ENCODE measurements around the gene ADAMTS16.

Gene ADAMTS16

DNA sequence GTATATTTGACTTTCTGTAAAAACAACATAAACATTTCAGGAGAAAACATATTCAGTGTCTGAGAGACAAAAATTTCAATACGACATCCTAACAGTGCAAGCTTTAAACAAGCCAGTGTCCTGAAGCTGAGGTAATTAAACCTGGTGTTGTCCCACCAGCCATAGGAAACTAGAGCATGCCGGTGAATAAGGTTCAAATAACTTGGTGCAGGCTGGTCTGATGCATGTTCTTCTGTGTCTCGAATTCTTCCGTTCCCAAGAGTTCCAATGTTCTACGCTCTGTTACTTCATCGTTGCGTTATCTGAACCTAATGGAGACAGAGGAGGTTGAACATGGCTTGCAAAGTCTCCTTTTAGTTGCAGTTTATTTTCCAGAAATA, 48.9 kb downstream of the ADAMTS16 start:
- DNase-seq, result no peak

DNA sequence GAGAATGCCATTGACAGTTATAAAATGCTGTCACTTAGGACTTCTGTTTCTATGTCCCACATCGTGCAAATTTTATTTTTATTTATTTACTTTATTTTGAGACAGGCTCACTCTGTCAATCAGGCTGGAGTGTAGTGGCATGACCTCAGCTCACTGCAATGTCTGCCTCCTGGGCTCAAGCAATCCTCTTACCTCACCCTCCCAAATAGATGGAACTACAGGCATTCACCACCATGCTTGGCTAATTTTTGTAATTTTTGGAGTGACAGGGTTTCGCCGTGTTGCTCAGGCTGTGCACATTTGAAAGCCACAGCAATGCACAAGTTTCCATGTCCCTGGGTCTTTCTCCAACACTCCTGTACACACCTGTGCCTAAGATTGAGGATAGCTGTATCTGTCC, 51.8 kb downstream of the ADAMTS16 start:
- no peak for DNase-seq

DNA sequence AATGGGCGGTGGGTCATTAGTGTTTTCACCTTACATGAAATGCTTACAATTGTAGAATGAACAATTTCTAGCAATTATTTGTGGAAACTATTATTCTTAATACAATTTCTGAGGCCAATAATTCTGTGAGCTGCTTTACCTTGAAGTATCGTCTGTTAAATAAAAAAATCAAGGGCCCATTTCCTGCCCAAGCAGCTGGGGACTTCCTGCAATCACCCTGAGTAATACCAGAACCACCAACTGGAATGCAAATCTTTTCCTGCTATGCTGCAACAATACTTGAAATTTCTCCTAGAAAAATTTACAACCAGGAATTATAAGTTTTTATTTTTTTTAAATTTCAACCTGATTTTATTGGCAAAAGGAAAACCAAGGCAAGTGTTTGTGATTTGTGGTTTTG, 52.6 kb downstream of the ADAMTS16 start:
- DNase-seq, result no peak

DNA sequence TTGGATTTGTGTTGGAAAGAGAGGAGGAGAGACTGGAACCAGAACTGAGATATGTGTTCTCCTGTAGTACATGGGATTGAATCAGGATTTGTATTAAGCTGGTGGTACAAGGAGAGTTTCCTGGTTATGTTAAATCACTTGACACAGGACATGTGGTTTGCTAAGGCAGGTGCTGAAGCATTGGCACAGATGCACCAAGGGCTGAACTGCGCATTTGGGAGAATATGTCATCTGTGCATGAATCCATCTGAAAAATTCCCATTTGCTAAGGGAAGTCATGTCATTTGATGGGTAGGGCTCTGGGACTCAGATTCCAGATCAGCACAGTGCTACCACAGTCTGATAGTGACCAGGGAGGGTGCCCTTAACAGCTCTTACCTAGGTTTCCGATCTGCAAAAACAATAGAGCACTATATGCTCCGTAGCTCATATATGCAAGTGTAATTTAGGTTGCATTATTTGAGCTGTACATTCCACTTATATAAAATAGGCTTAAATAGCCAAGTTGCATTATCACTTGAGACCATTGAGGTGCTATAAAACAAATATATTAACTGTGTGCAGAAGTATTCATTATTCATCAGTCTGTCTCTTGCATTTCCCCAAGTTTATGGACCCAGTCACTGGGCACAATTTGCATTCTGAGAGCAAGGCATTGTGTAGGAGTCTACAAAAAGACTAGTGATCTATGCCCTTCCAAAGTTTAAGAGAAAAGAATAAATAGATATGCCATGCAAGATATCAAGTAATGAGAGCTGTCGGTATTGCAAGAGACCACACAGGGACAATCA, 55.2 kb downstream of the ADAMTS16 start:
- DNase-seq, result no peak

DNA sequence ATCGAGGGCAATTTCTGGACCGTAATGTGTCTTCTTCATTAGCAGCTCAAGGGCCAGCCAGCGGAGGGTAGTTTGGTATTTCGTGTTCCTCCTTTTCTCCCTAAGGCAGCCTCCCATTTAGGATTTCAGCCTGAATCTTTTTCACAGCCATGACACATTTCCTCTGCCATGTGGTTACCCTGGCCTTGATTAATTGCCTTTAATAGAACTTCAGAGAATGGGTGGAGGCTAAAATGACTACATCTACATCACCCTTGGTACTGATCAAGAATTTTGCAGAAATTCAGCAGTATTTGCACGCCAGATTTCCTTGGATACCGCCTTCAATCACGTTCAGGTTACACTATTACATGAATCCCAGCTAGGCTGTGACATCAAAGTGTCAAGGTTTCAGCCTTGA, 58.0 kb downstream of the ADAMTS16 start:
- DNase-seq, result no peak

DNA sequence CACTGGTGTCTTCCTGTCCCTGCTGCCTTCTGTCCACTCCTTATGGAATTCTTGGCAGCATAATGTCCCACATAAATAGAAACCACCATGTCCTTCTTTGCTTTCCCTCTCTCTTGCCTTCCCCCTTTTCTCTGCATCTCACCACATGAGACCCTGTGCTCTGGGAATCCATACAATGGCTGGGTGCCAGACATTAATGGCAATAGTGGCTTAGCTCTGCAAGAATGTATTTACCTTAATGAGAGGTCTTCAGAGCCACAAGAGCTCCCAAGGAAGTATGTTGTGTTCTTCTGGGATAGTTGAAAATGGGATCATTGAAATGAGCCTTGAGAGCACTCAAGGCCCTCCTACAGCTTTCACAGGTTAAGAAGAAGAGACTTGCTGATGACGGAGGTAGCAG, 58.7 kb downstream of the ADAMTS16 start:
- no peak for DNase-seq

DNA sequence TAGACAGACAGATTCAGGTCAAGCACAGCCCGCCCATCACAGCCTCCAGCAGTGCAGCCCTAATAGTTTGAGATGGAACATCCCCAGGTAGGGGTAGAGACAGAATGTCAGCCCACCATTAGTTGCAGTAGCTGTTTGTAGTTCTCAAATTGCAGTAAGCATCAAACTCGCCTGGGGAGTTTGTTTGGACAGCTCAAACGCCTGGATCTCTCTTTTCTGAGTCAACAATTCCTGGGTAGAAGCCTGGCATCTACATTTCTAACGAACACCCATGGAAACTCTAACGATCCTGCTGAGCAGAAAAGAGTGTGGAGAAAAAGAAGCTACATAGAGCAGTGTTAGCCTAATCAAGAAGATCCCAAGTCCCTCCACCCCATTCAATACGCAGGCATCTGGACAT, 59.4 kb downstream of the ADAMTS16 start:
- DNase-seq, result no peak

DNA sequence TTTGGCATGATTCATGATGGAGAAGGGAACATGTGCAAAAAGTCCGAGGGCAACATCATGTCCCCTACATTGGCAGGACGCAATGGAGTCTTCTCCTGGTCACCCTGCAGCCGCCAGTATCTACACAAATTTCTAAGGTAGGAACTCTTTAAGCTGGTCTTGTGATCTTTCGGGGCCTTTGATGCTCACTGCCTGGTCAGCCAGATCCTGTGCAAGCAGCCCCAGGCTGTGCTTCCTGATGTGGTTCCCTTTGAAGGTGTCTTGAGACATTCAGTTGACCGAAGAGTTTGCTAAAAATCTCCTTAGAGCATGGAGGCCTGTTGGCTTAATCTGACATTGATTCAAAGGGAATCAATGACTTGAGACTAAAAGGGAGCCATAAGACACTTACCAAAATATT, 60.0 kb downstream of the ADAMTS16 start:
- no peak for DNase-seq

DNA sequence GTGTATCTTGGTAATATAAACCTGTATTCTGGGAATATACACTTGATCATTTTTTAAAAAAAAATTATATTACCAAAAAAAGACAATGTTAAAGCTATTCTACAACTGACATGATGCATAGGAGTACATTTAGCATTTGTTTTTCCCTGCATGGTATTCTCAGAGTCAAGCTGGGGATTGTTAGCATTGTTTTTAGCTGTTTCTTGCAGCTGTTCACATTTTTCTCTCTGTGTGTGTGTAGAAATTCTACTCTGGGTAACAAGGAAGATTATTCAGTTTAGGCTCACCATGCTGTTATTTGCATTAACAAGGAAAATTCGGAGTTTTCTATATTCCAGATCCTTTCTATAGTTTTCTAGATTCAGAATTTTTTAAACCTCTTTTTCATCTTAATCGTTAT, 62.2 kb downstream of the ADAMTS16 start:
- no peak for DNase-seq

DNA sequence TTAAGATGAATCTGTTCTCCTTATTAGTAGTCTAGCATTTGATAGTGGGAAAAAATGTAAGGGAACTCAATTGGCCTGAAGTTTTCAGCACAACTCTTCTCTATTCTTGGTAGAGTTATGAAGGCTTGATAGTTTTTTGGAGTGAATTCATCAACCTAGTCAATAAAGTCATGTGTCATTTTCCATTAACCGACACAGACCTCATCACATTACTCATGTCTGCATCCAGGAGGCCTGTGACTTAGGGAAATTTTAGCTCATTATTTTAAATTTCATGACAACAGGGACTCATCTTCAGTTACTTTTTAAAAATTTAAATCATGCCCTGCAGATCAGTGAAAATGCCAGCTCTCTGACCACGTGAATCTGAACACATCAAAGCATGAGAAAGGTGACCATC, 63.3 kb downstream of the ADAMTS16 start:
- no peak for DNase-seq

DNA sequence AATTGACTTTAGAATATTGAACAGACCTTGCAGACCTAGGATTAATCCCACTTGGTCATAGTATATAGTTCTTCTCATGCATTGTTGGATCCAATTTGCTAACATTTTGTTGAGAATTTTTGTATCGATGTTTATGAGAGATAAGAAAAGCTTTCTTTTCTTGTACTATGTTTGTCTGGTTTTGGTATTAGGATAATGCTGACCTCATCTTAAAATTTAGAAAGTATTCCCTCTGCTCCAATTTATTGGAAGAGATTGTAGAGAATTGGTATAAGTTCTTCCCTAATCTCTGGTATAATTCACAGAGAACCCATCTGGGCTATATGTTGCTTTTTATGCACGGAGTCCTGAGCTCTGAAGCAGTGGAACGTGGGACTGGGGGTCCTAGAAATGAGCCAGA, 67.7 kb downstream of the ADAMTS16 start:
- DNase-seq, result no peak

DNA sequence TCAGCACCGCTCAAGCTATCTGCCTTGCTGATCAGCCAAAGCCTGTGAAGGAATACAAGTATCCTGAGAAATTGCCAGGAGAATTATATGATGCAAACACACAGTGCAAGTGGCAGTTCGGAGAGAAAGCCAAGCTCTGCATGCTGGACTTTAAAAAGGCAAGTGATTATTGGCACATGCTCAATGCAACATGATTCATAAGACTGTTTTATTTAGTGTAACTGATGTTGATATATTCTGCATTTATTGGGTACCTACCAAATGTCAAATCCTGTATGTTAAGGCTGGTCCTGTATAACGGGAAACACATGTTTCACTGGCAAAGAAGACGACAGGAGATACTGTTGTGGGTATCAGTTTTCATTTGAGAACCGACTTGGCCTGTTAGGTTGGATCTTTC, 69.0 kb downstream of the ADAMTS16 start:
- no peak for DNase-seq

DNA sequence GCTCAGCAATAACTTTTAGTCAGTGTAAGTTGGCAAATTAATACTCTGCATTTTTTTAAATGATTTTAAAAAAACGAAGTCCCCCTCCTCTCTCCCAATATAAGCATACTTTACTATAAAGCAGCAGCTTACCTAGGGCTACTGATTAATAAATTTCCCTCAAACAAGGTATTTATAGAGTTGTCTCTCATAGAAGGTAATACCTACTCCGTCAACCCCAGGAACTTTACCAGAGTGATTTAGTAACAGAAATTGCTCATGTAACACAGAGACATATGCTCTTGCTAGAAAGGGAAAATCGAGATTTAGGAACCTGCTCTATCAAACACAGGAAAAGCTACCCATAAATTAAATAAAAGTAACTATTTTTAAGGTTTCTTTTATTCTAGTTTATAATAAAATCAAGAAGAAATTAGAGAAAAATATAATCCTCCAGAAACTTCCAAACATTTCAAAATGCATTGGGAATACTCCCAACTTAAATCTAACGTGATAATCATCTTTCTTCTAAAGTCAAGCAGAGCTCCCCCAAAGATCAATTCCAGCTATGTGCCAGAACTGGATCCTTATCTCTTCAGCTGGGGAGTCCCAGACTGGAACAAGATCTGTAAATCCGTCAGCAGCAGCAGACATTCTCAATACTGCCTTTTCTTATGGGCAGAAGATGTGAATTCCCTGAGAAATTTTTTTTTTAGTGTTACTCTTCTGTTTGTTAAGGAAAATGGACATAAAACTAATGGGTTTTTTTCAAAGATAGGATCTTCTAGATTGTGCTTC, 69.6 kb downstream of the ADAMTS16 start:
- no peak for DNase-seq

DNA sequence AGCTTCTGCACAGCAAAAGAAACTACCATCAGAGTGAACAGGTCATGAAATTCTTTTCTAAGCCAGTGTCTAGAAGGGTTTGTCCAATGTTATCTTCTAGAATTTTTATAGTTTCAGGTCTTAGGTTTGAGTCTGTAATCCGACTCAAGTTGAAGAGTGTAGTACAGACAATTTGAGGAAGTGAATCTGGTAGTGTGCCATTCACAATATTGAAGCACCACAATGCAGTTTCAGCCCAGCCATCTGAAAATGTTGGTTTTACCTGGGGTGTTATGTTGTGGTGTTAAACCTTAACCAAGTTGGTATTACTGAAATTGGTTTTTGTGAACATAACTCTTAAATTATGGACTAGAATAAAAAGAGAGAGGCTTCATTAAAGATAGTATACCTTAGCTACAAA, 77.2 kb downstream of the ADAMTS16 start:
- no peak for DNase-seq

DNA sequence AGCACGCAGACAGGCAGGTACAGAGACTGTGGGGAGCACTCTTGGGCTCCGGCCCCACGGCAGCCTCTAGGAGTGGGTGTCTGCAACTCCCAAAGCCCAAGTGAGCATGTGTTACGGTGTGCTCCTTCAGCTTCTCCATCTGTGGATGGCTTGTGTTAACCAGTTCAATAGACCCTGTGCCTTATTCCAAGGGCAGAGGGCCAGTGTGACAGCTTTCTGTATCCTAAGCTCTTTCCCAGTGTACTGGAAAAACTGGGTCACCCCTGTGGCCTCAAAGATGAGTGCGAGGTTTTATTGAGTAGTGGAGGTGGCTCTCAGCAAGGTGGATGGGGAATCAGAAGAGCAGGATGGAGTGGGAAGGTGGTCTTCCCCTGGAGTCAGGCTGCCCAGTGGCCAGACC, 78.3 kb downstream of the ADAMTS16 start:
- no peak for DNase-seq

DNA sequence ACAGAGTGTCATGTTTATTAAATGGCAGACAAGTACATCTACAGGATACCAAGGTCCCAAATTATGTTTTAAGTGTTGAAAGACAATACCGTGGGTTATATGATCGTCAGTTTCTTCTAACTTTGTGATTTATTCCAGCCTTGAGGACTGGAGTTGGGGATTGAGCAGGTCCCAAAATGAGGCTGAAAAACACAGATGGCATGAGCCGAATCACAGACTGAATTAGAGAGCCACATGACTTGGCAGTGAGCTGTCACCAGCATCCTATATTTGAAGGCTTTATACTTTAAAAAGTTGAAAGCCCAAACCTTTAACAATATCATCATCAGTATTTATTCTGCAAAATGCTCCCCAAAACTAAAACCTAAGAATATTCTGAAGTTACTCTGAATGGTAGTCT, 79.4 kb downstream of the ADAMTS16 start:
- no peak for DNase-seq

DNA sequence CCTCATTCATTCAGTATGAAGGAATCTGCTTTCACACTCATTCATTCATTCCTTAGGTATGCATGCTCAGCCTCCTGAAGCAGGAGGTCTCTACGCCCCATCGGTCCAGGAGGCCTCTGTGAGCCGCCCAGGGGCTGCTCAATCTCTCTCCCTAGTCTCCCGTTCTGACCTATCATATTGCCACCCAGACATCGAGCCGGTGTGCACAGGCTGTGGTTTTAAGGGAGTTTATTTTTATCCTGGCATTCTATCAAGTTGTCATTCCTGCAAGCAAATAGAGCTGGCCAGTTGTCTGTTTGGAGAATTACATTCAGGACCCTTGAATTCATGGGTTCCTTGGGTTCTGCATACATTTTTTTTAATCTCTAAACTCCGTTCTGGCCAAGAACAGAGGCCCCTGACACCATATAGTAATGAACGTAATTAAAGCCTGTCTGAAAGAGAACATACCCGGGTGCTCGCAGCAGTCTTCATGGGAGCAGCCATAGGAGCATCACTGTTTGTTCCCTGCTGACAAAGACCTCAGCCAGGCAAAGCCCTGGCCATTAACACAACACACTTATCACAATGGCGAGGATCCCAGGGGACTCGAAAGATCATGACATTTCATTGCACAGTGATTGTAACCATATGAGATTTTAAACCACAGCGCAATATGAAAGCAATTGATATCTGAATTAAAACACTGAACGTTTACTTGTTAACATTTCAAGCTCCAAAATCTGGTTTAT, 80.9 kb downstream of the ADAMTS16 start:
- no peak for DNase-seq

DNA sequence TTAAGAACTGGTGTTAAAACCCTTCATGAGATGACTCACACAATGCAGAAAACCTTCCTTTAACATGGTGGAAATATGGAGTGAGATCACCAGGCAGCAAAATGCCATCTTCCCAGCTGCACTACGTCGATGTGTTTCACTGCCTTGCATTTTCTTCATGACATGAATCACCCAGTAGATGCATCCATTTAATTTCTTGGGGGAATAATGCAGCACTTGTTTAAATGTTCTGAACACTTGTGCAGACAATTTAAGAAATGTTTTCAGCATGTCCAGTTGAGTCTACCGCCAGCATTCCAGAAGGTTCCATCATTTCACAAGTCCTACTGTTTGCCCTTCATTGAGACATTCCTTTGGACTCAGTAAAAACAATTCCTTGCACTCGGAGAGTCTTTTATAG, 81.6 kb downstream of the ADAMTS16 start:
- DNase-seq, result no peak

DNA sequence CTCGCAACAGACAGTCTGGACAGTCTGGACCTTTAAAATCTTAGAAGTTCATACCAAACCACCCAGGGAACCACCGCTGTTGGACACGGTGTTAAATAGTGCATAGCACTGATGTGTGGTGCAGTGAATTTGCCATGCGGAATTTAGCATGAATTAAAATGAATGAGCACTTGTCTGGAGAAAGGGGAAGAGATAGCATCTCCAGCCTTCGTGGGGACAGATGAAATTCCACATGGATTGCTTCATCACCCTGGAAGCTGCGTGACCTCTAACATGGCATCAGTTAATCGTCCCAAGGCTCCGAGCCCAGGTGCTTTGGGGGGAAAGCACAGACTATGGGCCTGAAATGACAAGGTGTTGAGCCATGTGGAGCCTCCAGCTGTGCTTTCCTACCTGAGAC, 91.4 kb downstream of the ADAMTS16 start:
- no peak for DNase-seq

DNA sequence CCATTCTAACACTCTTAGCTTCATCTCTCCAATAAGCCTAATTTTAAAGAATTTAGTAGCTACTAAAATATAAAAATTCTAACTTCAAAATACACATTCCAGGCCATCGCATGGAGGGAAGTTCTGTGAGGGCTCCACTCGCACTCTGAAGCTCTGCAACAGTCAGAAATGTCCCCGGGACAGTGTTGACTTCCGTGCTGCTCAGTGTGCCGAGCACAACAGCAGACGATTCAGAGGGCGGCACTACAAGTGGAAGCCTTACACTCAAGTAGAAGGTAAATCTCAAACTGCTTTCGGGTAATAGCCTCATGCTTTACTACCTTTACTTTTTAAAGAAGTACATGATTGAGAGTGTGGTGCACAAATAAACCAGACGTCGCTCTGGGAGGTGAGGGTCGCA, 94.8 kb downstream of the ADAMTS16 start:
- no peak for DNase-seq

DNA sequence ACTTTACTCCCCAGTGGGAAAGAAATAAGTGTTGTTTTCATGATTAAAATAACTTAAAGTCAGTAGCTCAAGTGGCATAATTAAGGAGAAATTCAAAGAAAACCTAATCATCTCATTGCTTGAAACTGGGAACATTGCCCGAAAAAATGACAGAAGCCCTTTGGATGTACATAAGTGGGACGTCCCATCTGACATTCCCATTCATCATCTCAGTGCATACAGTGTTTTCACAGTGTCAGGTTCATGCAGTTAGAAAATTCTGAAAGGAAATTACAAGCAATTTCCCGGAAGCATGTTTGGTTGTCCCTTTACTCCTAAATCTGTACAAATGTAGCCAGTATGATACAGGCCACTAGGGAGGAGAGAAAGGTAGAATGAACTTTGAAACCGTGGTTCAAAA, 95.6 kb downstream of the ADAMTS16 start:
- DNase-seq, result no peak

DNA sequence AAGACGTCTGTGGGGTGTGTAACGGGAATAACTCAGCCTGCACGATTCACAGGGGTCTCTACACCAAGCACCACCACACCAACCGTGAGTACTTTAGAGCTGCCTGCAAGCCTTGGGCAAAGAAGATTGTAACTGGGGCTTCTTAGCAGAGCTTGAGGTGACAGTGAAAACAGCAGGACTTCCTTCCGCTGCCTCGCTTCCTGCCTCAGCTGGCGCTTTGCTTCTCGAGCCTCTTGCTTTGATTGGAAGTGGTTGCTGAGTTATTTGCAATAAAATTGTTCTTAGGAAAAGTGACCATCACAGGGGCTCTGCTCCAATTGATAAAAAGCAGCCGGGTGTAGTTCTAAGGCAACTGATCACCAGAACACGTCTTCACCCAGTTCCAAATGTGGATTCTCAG, 99.1 kb downstream of the ADAMTS16 start:
- DNase-seq, result no peak

DNA sequence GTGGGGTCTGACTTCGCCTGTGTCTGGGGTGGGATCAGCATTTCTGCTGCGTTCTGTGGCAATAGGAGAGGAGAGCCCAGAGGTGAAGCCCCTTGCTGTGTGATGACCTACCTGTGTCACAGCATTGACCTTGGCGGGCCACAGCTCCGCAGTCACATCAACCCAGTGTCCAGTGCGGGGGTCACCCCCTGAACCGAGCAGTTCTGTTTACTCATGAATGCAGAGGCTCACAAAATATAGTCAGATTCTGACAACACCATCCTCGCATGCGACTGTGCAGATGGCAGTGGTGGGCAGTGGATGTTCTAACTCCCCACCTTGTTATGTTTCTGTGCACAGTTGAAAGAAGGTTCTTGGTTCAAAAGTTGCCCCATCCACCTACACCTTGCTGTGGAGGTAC, 100.1 kb downstream of the ADAMTS16 start:
- DNase-seq, result no peak

DNA sequence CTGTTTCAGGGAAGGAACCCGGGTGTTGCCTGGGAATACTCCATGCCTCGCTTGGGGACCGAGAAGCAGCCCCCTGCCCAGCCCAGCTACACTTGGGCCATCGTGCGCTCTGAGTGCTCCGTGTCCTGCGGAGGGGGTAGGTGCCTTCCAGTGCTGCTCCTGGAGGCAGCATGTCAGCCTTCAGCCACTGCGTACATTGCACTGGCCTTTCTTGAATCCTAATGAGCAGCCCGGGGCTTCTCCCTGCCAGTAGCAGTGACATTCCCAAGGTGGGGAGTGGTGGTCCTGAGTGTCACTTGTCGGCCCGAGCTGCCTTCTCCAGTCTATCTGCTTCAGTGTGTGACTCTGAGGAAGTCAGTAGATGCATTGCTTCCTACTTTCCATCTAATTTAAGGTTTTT, 101.9 kb downstream of the ADAMTS16 start:
- no peak for DNase-seq

All from activated CD4-positive, alpha-beta T cell treated with anti-CD3 and anti-CD28 coated beads, Interleukin-2, amount 50 U/mL, for 1 hour (primary cell).